Lower leg skin (tissue), 3 donors: ENCODE data around the gene KIF26B.

Experiments used
- CTCF ChIP-seq, 3 donors: fragments of 450-650 bp; IDR thresholded peaks; one replicate each; pipeline ENCODE4 v1.5.1; 2016; ENCODE audit warnings: antibody characterized with exemption in 3 of 3, mild to moderate bottlenecking in 3 of 3, moderate library complexity in 2 of 3
- POLR2A ChIP-seq, 2 donors: fragments of 450-650 bp; IDR thresholded peaks; one replicate each; pipeline ENCODE4 v1.6.1; 2016 to 2017; ENCODE audit warnings: antibody characterized with exemption in 2 of 2, mild to moderate bottlenecking in 1 of 2, moderate library complexity in 1 of 2

GRCh38 chr1:245393694-245394093 lies 238.9 kb downstream of the KIF26B start:
- TF ChIP-seq CTCF (IDR thresholded peaks at IDR 0.05): no peak
- TF ChIP-seq POLR2A (IDR thresholded peaks at IDR 0.05): no peak
